ENCODE measurements around the gene COX20. TPM values are rescaled to one million over a fixed set of nuclear protein-coding genes. Genes with fewer than 3 reads are reported as not detected.
A peak's percentile ranks its signal among the peaks of the same experiment; 100 is the strongest.

Gene COX20
- total and polyA plus RNA-seq, 3 donors from 2014 or later = 41.6 to 60.6 (median 52.3) TPM

GRCh38 chr1:244862699-244863490 is 27.4 kb downstream of the COX20 start:
- no peaks in the 10 kb centered on the region for H3K36me3 ChIP-seq (ENCODE audit: low read depth, missing control alignments)
- H3K4me1 ChIP-seq = peaks cover 13% of the 10 kb centered on the region
- WGBS, 2 donors = 1 to 2% methylated on average over 11 to 51 of the region's 87 CpGs
- intact Hi-C loops (cut with DNase I; ENCODE audit: low total_unique reads) = loop anchor here (2.0 kb wide), 1 partner anchor 108 kb away; no protein-coding TSS in a partner anchor
- peak overlapping the region; percentile 88 to 91 for H3K4me3 ChIP-seq
- peak overlapping the region; percentile 99 to 100 for H3K27ac ChIP-seq
- peak; percentile 98 for DNase-seq
- no peaks in the 10 kb centered on the region for H3K9me3 ChIP-seq
- peak; percentile 14 for TF ChIP-seq POLR2A (IDR thresholded peaks at IDR 0.05)
- TF ChIP-seq, protein P1, sequence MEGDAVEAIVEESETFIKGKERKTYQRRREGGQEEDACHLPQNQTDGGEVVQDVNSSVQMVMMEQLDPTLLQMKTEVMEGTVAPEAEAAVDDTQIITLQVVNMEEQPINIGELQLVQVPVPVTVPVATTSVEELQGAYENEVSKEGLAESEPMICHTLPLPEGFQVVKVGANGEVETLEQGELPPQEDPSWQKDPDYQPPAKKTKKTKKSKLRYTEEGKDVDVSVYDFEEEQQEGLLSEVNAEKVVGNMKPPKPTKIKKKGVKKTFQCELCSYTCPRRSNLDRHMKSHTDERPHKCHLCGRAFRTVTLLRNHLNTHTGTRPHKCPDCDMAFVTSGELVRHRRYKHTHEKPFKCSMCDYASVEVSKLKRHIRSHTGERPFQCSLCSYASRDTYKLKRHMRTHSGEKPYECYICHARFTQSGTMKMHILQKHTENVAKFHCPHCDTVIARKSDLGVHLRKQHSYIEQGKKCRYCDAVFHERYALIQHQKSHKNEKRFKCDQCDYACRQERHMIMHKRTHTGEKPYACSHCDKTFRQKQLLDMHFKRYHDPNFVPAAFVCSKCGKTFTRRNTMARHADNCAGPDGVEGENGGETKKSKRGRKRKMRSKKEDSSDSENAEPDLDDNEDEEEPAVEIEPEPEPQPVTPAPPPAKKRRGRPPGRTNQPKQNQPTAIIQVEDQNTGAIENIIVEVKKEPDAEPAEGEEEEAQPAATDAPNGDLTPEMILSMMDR (IDR thresholded peaks at IDR 0.05) = no peak
- H3K27me3 ChIP-seq = no peaks in the 10 kb centered on the region

DNA sequence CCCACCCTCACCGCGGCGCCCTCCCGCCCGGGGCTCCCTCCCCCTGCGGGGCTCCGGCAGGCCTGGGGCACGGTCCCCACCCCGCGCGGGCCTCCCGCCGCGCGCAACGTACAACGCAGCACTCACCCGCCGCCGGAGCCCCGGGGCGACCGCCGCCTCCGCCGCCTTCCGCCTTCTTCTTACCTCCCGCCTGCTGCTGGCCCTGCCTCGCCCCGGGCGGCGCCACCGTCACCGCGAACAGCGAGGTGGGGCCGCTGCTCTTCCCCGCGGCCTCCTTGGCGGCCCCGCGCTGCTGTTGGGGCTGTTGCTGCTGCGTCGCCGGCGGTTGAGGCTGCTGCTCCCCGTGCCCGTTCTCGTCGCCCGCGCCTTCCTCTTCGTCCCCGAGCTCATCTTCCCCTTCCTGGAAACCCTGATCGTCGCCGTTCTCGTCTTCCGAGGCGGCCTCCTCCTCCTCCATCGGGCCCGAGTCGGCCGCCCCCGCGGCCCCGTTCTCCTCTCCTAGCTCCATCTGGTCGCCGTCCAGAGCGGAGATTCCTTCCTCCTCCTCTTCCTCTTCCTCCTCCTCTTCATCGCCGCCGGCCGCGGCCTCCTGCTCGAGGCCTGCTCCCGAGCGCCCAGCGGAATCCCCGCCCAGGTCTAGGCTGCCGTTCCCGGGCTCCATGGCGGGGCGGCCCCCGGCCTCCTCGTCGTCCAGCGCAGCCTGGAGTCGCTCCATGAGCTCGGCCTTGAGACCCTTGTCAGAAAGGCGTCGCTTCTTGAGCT is 28.2 kb downstream of the COX20 start:
- H3K27me3 ChIP-seq = no peaks in the 10 kb centered on the region
- H3K27ac ChIP-seq = peak overlapping the region; percentile 99 to 100
- peak overlapping the region; percentile 88 to 91 for H3K4me3 ChIP-seq
- 0 to 1% methylated on average over 34 to 84 of the region's 92 CpGs for WGBS, 2 donors
- DNase-seq = no peak
- TF ChIP-seq POLR2A (IDR thresholded peaks at IDR 0.05) = no peak
- TF ChIP-seq, protein P1 (IDR thresholded peaks at IDR 0.05) = no peak
- H3K4me1 ChIP-seq = peaks cover 13% of the 10 kb centered on the region
- intact Hi-C loops (cut with DNase I; ENCODE audit: low total_unique reads) = loop anchor here (2.0 kb wide), 2 partner anchors 29 to 107 kb away; partner anchors contain the start of gene COX20
- no peaks in the 10 kb centered on the region for H3K36me3 ChIP-seq (ENCODE audit: low read depth, missing control alignments)
- no peaks in the 10 kb centered on the region for H3K9me3 ChIP-seq

GRCh38 chr1:244864253-244865027 is 29.0 kb downstream of the COX20 start, which contains the start of gene HNRNPU:
Gene HNRNPU, minus strand, starts transcription at chr1:244864543. Its CDS starts 236 bp downstream, at chr1:244864307.
- 0 to 1% methylated on average over 10 to 55 of the region's 71 CpGs for WGBS, 2 donors
- intact Hi-C loops (cut with DNase I; ENCODE audit: low total_unique reads) = loop anchor here (2.0 kb wide), 1 partner anchor 30 kb away; the partner anchor contains the start of gene COX20
- DNase-seq = peak; percentile 98

DNA sequence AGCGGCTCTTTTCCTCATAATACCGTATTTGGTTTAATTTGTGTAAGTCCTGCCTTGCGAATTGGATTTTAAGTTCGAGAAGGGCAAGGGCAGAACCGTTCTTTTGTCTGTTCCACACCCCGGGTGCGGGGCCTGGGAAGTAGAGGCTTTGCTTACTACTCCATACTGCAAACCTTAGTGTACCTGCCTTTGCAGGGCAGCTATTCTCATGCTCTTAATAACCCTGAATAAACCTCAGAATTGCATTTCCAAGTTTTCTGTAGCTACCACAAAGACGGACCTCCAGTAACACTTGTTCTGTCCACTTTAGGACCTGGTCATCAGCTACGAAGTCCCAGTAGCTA is 29.5 kb downstream of the COX20 start:
- DNase-seq = peak; percentile 49
- Histone ChIP-seq H3K4me1 (peaks cover 9% of the 10 kb centered on the region), H3K27ac (peak overlapping the region; percentile 99 to 100), H3K36me3 (ENCODE audit: low read depth, missing control alignments) (no peaks in the 10 kb centered on the region), H3K4me3 (peak overlapping the region; percentile 88 to 91), H3K9me3 (no peaks in the 10 kb centered on the region), H3K27me3 (no peaks in the 10 kb centered on the region)
- intact Hi-C loops (cut with DNase I; ENCODE audit: low total_unique reads) = loop anchor here (2.0 kb wide), 1 partner anchor 30 kb away; the partner anchor contains the start of gene COX20
- 14 to 15% methylated on average over 9 of the region's 9 CpGs for WGBS, 2 donors
- TF ChIP-seq POLR2A (IDR thresholded peaks at IDR 0.05) = no peak
- TF ChIP-seq, protein P1 (IDR thresholded peaks at IDR 0.05) = no peak

More at GRCh38 chr1:244864253-244865027, 29.0 kb downstream of the COX20 start, which contains the start of gene HNRNPU:
- Histone ChIP-seq H3K4me1 (peaks cover 13% of the 10 kb centered on the region), H3K9me3 (no peaks in the 10 kb centered on the region), H3K36me3 (ENCODE audit: low read depth, missing control alignments) (no peaks in the 10 kb centered on the region), H3K27ac (peak within 1 kb of the TSS; percentile 99 to 100), H3K4me3 (peak within 1 kb of the TSS; percentile 88 to 91), H3K27me3 (no peaks in the 10 kb centered on the region)
- TF ChIP-seq POLR2A (IDR thresholded peaks at IDR 0.05) = peak; percentile 97
- TF ChIP-seq, protein P1 (IDR thresholded peaks at IDR 0.05) = peak; percentile 18 to 68 (median 57)
